Measurements from ENCODE around the gene DNAH3.

GRCh38 chr16:20883554-20884239, 266.9 kb downstream of the DNAH3 start:
- no peak for TF ChIP-seq EZH2 (IDR thresholded peaks at IDR 0.05; ENCODE audit: borderline replicate concordance, low read length)
- TF ChIP-seq, protein P1, sequence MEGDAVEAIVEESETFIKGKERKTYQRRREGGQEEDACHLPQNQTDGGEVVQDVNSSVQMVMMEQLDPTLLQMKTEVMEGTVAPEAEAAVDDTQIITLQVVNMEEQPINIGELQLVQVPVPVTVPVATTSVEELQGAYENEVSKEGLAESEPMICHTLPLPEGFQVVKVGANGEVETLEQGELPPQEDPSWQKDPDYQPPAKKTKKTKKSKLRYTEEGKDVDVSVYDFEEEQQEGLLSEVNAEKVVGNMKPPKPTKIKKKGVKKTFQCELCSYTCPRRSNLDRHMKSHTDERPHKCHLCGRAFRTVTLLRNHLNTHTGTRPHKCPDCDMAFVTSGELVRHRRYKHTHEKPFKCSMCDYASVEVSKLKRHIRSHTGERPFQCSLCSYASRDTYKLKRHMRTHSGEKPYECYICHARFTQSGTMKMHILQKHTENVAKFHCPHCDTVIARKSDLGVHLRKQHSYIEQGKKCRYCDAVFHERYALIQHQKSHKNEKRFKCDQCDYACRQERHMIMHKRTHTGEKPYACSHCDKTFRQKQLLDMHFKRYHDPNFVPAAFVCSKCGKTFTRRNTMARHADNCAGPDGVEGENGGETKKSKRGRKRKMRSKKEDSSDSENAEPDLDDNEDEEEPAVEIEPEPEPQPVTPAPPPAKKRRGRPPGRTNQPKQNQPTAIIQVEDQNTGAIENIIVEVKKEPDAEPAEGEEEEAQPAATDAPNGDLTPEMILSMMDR (IDR thresholded peaks at IDR 0.05; ENCODE audit: low read length): no peak

Measured in OCI-LY1 (cell line).